Hematopoietic multipotent progenitor cell (in vitro differentiated cells): ENCODE data around the gene CD274. TPM values are rescaled to one million over a fixed set of nuclear protein-coding genes. Genes with fewer than 3 reads are reported as not detected.

Source experiments
- DNase-seq, 3 donors: peaks; one replicate each; pipeline ENCODE4 v3.0.0-alpha.2; 2011 to 2015; ENCODE audit warnings: low read depth in 2 of 3, low spot score in 2 of 3
- total RNA-seq: library from RNA; depleted of rRNA; stranded (reverse); fragments of >200 nt; gene quantifications from one replicate; pipeline ENCODE4 v1.2.3, GENCODE V29; 2012

Gene CD274
- total RNA-seq, 1 donor: 0.27 TPM

DNA sequence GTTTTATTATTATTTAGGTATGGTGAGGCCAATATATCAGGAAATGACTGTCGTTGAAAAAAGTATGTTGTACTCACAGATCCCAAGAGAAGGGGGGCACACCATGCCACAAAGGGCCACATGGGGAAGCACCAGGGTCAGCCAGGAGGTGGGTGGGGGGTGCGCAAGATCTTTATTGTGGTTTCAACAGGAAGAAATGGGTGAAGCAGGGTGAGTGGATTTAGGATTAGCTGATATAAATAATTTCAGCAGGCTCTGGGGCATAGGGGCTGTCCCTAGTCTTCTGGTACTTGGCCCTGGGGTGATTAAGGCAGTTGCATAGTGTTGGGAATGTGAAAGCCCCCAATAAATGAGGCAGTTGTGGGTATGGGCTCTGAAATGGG lies 68.6 kb downstream of the CD274 start:
- DNase-seq: peak in 2 of 3 donors; percentile 51 to 75

Other genes with a start within 250 kb of the CD274 start
- not detected for gene INSL4, start 219.1 kb upstream of the CD274 start, total RNA-seq
- gene RLN2, start 145.8 kb upstream of the CD274 start, total RNA-seq: 0.54 TPM
- 0.54 TPM for gene RLN1, start 110.7 kb upstream of the CD274 start, total RNA-seq
- gene PLGRKT, start 12.6 kb upstream of the CD274 start, total RNA-seq: 3.8 TPM
- gene PDCD1LG2, start 60.0 kb downstream of the CD274 start, total RNA-seq: under 0.01 TPM
- gene RIC1, start 178.6 kb downstream of the CD274 start, total RNA-seq: 28.0 TPM